ENCODE measurements around the gene ZNF792.
"Not testable (repeated sequence)": the region's sequence is repeated elsewhere in the genome, so short reads cannot be mapped to it uniquely, and the experiment has no call there.

DNA sequence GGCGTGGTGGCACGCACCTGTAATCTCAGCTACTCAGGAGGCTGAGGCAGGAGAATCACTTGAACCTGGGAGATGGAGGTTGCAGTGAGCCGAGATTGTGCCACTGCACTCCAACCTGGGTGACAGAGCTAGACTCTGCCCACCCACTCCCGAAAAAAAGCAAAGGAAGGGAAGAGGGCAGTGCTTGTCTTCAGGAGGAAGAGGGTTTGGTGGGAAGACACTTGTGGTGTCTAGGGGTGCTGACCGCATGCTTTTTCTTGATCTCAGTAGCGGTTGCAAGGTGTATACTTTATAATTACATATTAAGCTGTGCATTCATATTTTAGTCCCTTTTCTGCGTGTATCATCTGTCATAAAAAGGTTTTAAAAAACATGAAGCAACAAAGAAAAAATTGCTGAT lies 28.6 kb upstream of the ZNF792 start:
- TF ChIP-seq EZH2 (IDR thresholded peaks at IDR 0.05; ENCODE audit: borderline replicate concordance, low read depth, low read length, severe bottlenecking), result not testable (repeated sequence)
- TF ChIP-seq, protein P1, sequence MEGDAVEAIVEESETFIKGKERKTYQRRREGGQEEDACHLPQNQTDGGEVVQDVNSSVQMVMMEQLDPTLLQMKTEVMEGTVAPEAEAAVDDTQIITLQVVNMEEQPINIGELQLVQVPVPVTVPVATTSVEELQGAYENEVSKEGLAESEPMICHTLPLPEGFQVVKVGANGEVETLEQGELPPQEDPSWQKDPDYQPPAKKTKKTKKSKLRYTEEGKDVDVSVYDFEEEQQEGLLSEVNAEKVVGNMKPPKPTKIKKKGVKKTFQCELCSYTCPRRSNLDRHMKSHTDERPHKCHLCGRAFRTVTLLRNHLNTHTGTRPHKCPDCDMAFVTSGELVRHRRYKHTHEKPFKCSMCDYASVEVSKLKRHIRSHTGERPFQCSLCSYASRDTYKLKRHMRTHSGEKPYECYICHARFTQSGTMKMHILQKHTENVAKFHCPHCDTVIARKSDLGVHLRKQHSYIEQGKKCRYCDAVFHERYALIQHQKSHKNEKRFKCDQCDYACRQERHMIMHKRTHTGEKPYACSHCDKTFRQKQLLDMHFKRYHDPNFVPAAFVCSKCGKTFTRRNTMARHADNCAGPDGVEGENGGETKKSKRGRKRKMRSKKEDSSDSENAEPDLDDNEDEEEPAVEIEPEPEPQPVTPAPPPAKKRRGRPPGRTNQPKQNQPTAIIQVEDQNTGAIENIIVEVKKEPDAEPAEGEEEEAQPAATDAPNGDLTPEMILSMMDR (IDR thresholded peaks at IDR 0.05; ENCODE audit: borderline replicate concordance, extremely low read depth, low read length, poor library complexity, severe bottlenecking), result not testable (repeated sequence)
